ENCODE measurements around the gene ENAH. TPM values are rescaled to one million over a fixed set of nuclear protein-coding genes. Genes with fewer than 3 reads are reported as not detected.

The ENAH gene
- total RNA-seq, 2 donors from 2014 or later, result 50.5 to 59.5 TPM

DNA sequence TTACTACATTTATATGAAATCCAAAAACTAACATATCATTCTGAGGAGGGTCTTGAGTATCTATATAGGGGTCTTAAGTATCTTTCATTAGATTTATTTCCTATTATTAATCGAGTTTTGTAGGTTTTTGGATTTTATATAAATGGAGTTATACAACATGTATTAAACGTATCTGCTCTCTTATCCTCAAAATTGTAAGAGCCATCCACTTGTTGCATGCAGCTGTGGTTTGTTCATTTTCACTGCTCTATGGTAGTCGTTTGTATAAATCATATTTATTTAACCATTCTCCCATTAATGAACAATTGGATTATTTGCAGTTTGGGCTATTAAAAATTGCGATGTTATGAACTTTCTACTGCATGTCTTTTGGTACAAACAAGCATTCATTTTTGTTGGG lies 97.1 kb downstream of the ENAH start:
- TF ChIP-seq, protein P1, sequence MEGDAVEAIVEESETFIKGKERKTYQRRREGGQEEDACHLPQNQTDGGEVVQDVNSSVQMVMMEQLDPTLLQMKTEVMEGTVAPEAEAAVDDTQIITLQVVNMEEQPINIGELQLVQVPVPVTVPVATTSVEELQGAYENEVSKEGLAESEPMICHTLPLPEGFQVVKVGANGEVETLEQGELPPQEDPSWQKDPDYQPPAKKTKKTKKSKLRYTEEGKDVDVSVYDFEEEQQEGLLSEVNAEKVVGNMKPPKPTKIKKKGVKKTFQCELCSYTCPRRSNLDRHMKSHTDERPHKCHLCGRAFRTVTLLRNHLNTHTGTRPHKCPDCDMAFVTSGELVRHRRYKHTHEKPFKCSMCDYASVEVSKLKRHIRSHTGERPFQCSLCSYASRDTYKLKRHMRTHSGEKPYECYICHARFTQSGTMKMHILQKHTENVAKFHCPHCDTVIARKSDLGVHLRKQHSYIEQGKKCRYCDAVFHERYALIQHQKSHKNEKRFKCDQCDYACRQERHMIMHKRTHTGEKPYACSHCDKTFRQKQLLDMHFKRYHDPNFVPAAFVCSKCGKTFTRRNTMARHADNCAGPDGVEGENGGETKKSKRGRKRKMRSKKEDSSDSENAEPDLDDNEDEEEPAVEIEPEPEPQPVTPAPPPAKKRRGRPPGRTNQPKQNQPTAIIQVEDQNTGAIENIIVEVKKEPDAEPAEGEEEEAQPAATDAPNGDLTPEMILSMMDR (IDR thresholded peaks at IDR 0.05), result no peak
- no peak for DNase-seq (ENCODE audit: low spot score)
- H3K4me1 ChIP-seq, result peaks cover 0 to 11% of the 10 kb centered on the region in 2 donors

DNA sequence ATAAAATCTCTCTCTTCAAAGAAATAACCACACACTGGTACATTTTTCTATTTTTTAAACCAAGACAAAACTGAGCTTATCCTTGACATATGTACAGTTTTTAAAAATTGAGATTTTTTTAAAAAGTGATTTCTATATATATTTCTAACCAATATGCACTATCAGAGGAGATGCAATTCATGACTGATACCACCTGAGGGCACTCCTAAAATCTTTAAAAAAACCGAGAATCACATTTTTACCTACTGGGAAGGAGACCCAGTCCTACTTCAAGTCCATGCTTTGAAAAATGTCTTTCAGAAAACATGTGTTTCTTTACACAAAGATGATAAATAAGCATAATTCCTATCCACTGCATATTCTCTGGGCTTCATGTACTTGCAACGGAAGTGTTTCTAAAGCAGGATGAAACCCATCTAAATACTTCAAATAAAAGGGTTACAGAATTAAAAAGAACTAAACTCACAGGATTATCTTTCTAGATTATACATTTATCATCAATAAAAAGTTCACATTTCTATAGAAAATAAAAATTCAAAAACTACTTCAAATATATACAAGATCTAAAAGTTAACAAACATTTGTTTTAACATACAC lies 98.6 kb downstream of the ENAH start:
- H3K36me3 ChIP-seq, result no peaks in the 10 kb centered on the region
- H3K4me1 ChIP-seq, result peaks cover 0 to 26% of the 10 kb centered on the region in 2 donors
- DNase-seq (ENCODE audit: low spot score), result no peak
- peaks cover 0 to 5% of the 10 kb centered on the region in 2 donors for H3K27me3 ChIP-seq
- peaks cover 0 to 9% of the 10 kb centered on the region in 2 donors for H3K9me3 ChIP-seq
- H3K27ac ChIP-seq, result no peak overlapping the region
- TF ChIP-seq, protein P1 (IDR thresholded peaks at IDR 0.05), result peak; percentile 37 to 68
- H3K4me3 ChIP-seq, result no peak overlapping the region

More for the DNA sequence above, 97.1 kb downstream of the ENAH start:
- Histone ChIP-seq H3K27me3 (peaks cover 0 to 5% of the 10 kb centered on the region in 2 donors), H3K9me3 (peaks cover 0 to 9% of the 10 kb centered on the region in 2 donors), H3K36me3 (no peaks in the 10 kb centered on the region), H3K27ac (no peak overlapping the region), H3K4me3 (no peak overlapping the region)

DNA sequence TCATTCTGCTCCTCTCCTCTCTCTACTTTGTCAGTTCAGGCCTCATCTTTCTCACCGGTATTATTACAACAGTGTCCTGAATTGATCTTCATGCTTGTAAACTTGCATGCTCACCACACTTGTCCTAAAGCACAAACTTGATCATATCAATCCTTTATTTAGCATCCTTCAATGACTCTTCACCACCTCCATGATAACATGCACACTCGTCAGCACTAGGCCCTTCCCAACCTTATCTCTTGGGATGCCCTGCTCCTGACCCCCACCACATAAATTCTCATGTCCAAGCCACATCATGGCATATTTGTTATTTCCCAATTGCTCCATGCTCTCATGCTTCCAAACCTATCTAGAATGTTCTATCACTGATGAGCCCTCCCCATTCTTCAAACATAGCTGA lies 103.1 kb downstream of the ENAH start:
- no peaks in the 10 kb centered on the region for H3K36me3 ChIP-seq
- H3K9me3 ChIP-seq, result no peaks in the 10 kb centered on the region
- no peak overlapping the region for H3K4me3 ChIP-seq
- H3K27me3 ChIP-seq, result no peaks in the 10 kb centered on the region
- DNase-seq (ENCODE audit: low spot score), result no peak
- peaks cover 0 to 25% of the 10 kb centered on the region in 2 donors for H3K4me1 ChIP-seq
- H3K27ac ChIP-seq, result peak overlapping the region in 1 of 2 donors; percentile 20
- TF ChIP-seq, protein P1 (IDR thresholded peaks at IDR 0.05), result no peak

DNA sequence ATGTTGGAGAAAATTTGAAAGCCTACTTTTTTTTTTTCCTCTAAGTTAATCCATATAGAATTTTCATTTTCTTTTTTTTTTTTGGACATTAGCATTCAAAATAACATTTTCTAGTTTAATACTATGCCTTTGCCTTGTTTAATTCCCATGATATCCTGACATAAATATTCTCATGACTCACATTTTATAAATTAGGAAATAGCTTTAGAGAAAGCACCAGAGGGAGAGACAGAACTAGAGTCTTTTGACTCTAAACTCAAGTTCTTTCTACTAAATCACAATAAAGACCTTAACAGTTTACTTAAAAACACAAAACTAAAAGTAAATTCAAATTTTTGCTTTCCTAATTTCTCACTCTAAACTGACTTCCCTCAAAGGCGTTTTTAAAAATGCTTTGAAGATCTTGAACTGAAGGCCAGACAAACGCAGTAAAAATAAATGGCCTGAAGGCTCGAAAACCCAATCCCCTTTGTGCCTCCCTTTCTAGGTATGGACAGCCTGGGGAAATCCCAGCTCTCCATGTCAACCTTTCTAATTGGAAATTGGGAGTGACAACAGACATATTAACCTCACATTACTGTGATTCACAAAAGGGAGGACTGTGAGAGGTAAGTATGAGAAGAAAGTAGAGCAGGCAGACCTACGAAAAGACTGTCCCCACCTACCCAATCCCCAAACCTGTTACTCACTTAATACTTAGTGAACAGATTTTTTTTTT lies 104.6 kb downstream of the ENAH start:
- Histone ChIP-seq H3K9me3 (no peaks in the 10 kb centered on the region), H3K27ac (no peak overlapping the region), H3K4me1 (peaks cover 0 to 31% of the 10 kb centered on the region in 2 donors), H3K27me3 (no peaks in the 10 kb centered on the region), H3K4me3 (no peak overlapping the region), H3K36me3 (no peaks in the 10 kb centered on the region)
- no peak for DNase-seq (ENCODE audit: low spot score)
- TF ChIP-seq, protein P1 (IDR thresholded peaks at IDR 0.05), result no peak

DNA sequence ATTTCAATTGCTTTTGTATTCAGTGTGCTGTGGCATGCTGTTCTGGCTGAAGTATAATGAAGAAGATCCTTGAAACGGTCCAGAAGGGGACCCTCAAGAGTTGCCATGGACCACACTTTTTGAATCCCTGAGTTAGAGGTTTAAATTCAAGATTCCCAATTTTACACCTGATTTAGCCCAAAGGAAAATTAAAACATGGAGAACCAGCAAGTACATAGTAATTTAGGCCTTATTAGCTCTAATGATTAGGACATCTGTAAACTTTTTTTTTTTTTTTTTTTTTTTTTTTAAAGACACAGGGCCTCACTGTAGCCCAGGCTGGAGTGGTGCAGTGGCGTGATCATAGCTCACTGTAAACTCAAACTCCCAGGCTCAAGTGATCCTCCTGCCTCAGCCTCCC lies 107.3 kb downstream of the ENAH start:
- no peak for DNase-seq (ENCODE audit: low spot score)
- Histone ChIP-seq H3K36me3 (no peaks in the 10 kb centered on the region), H3K4me3 (no peak overlapping the region), H3K9me3 (no peaks in the 10 kb centered on the region), H3K4me1 (peaks cover 0 to 34% of the 10 kb centered on the region in 2 donors), H3K27ac (no peak overlapping the region), H3K27me3 (no peaks in the 10 kb centered on the region)
- TF ChIP-seq, protein P1 (IDR thresholded peaks at IDR 0.05), result no peak
